Lung (tissue), 12 donors: Measurements from ENCODE around the gene PRDM1. TPM values are rescaled to one million over a fixed set of nuclear protein-coding genes. Genes with fewer than 3 reads are reported as not detected.

ENCODE experiments used
- ATAC-seq: fragments of 200-7000 bp; cut with Tn5 transposase; one replicate; pipeline ENCODE4 v1.9.1; 2020; ENCODE audit warnings: moderate number of reproducible peaks; ENCODE audit not compliant: insufficient read depth, low FRiP score
- DNase-seq, 3 donors: peaks; one replicate each; pipeline ENCODE4 v3.0.0-alpha.2; 2013 to 2017
- H3K27ac ChIP-seq, 2 donors: one replicate each; pipeline ENCODE4 v1.5.1; 2013; ENCODE audit warnings: mild to moderate bottlenecking in 2 of 2, moderate library complexity in 2 of 2, control low read depth in 1 of 2, inconsistent platforms in 1 of 2, low read depth in 1 of 2, low read length in 1 of 2
- H3K27me3 ChIP-seq, 3 donors: one replicate each; pipeline ENCODE4 v1.5.1; 2013; ENCODE audit warnings: low read length in 2 of 3; ENCODE audit not compliant: control insufficient read depth in 3 of 3, insufficient read depth in 3 of 3
- H3K36me3 ChIP-seq, 4 donors: one replicate each; pipeline ENCODE4 v1.5.1; 2013; ENCODE audit warnings: low read length in 4 of 4, mild to moderate bottlenecking in 1 of 4, moderate library complexity in 1 of 4; ENCODE audit not compliant: control insufficient read depth in 4 of 4, insufficient read depth in 4 of 4
- H3K4me1 ChIP-seq, 5 donors: one replicate each; pipeline ENCODE4 v1.5.1; 2013; ENCODE audit warnings: low read length in 5 of 5, mild to moderate bottlenecking in 2 of 5, moderate library complexity in 1 of 5; ENCODE audit not compliant: control insufficient read depth in 5 of 5, insufficient read depth in 5 of 5
- H3K4me3 ChIP-seq: one replicate; pipeline ENCODE4 v1.5.1; 2013; ENCODE audit warnings: mild to moderate bottlenecking, control low read depth, moderate library complexity
- H3K9ac ChIP-seq, 2 donors: one replicate each; pipeline ENCODE4 v1.5.1; 2013; ENCODE audit warnings: low read length in 2 of 2, control low read depth in 1 of 2; ENCODE audit not compliant: insufficient read depth in 1 of 2
- H3K9me3 ChIP-seq, 4 donors: one replicate each; pipeline ENCODE4 v1.5.1; 2013; ENCODE audit warnings: low read length in 3 of 4, mild to moderate bottlenecking in 1 of 4, moderate library complexity in 1 of 4; ENCODE audit not compliant: control insufficient read depth in 4 of 4, insufficient read depth in 3 of 4
- CTCF ChIP-seq: IDR thresholded peaks from 2 replicates; pipeline ENCODE4 v1.5.1; 2012; ENCODE audit warnings: mild to moderate bottlenecking; ENCODE audit errors: control extremely low read depth, extremely low read depth
- WGBS, 2 donors: extraction: QIAGEN DNeasy Blood & Tissue Kit; methylation state at CpG; one replicate each; pipeline ENCODE4 v1.1.7; 2013; 5-methylcytosine and 5-hydroxymethylcytosine counted together
- polyA plus RNA-seq, 2 donors: library from polyadenylated mRNA; stranded (reverse); fragments of 200-250 nt; gene quantifications; one replicate each; pipeline ENCODE4 v1.2.1, GENCODE V29; 2013
- total RNA-seq, 2 donors: library from RNA; depleted of rRNA in 1 of 2; stranded (reverse); fragments of >200 nt in 1 of 2; gene quantifications; one replicate each; pipeline ENCODE4 v1.2.1, GENCODE V29; 2014 to 2021
- donor health status: control.
- donor health status: control.
- donor health status: Bipolar disorder and iron deficiency.
- donor health status: healthy.
- donor health status: DM: yes; HTN: yes; CAD: no.

PRDM1 gene
- total and polyA plus RNA-seq, 4 donors = 2.3 to 12.4 (median 8.8) TPM

DNA sequence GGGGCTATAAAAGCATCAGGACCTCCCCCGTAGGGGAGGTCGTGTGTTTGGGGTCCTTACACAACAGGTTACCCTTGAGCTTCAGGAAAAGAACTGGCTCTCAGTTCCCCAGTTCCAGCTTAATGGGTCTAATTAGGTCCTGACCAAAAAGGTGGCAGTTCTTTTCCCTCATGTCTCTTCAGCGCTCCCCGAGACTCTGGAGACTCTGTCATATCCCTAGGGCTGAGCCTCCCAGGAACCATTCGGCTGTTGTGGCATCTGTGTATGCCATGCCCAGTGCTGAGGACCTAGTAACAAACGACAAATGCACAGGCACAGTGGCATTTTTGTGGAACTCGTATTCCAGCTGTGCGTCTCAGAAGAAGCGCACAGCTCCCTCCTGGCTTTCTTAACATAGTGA lies 14.6 kb downstream of the PRDM1 start:
- no peak for ATAC-seq
- 71 to 83% methylated on average over 9 of the region's 9 CpGs for WGBS, 2 donors
- Histone ChIP-seq H3K27me3 (peaks cover under 1 to 69% (median 57%) of the 10 kb centered on the region in 3 donors), H3K4me3 (no peak overlapping the region), H3K9me3 (no peaks in the 10 kb centered on the region), H3K27ac (no peak overlapping the region), H3K4me1 (peaks cover 0 to 22% (median 8%) of the 10 kb centered on the region in 5 donors), H3K9ac (no peak overlapping the region), H3K36me3 (peaks cover 0 to 14% (median 0%) of the 10 kb centered on the region in 4 donors)
- TF ChIP-seq CTCF = no peak
- DNase-seq = no peak

DNA sequence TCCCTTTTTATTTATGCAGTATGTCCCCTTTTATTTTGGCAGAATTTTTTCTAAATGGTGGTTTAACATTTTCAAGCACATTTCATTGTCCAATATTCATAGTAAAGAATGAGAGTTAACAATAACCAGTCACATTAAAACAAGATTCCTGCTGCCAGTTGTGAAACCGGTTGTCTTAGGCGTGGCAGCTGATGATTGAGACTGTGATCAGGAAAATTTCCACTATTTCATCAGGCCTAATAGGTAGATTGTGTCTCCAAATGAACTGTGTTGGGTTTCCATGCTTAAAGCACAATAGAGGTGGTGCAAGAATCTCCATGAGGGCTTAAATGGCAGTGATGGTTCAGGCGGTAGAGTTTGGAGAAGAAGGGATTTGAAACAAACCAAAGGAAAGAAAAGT lies 15.3 kb downstream of the PRDM1 start:
- Histone ChIP-seq H3K4me3 (no peak overlapping the region), H3K36me3 (peaks cover 0 to 16% (median 0%) of the 10 kb centered on the region in 4 donors), H3K27me3 (peaks cover 0 to 65% (median 53%) of the 10 kb centered on the region in 3 donors), H3K9ac (no peak overlapping the region), H3K9me3 (no peaks in the 10 kb centered on the region), H3K27ac (no peak overlapping the region), H3K4me1 (peaks cover 0 to 22% (median 10%) of the 10 kb centered on the region in 5 donors)
- TF ChIP-seq CTCF = no peak
- DNase-seq (no peak), ATAC-seq (no peak)
- WGBS, 2 donors = 84 to 87% methylated on average over 3 of the region's 3 CpGs

DNA sequence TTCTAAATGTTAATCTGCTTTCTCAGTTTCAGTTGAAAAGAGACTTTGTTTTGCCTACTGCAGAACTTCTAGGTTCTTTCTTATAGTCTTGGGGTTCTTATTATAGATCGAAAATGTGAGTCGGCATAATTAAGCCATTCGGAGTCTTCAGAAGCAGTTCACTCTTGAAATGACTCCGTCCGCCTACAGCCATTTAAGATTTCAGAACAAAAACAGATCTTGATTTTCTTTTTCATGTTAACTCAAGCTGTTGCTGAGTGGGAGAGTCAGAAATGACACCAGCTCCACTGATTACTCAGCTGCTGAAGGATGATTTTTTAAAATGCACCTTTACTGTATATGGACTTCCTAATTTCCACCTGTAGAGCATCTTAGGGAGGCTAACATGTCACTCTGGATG lies 15.9 kb downstream of the PRDM1 start:
- WGBS, 2 donors = 78 to 95% methylated on average over 5 of the region's 5 CpGs
- Histone ChIP-seq H3K27ac (no peak overlapping the region), H3K4me3 (no peak overlapping the region), H3K27me3 (peaks cover 0 to 63% (median 52%) of the 10 kb centered on the region in 3 donors), H3K36me3 (peaks cover 0 to 17% (median 0%) of the 10 kb centered on the region in 4 donors), H3K9me3 (no peaks in the 10 kb centered on the region), H3K4me1 (peaks cover 0 to 22% (median 10%) of the 10 kb centered on the region in 5 donors), H3K9ac (no peak overlapping the region)
- no peak for ATAC-seq
- DNase-seq = no peak
- TF ChIP-seq CTCF = no peak
